GM21528 (cell line): Measurements from ENCODE around the gene MCC.

Source experiments
- ATAC-seq: cut with Tn5 transposase; IDR thresholded peaks from one replicate; pipeline ENCODE4 v1.9.1; 2021; ENCODE audit warnings: mild to moderate bottlenecking, moderate library complexity; ENCODE audit not compliant: unreplicated experiment, low FRiP score

Gene MCC

DNA sequence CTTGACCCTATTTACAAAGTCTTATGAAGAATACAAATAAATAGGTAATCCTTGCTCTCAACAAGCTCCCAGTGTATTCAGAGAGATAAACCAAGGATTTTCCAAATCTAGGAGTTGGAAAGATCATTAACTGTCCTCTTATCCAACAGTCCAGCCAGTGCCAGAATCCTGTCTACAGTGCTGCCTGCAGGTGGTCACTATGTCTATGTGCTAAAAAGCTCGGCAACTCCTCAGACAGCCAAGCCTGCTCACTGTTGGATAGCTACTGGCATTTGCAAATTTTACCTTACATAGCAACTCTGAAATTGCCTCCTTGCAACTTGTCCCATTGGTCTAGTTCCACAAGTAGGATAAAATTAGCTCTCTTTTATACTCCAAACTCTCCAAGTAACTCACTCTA is 324.2 kb downstream of the MCC start:
- no peak for ATAC-seq

DNA sequence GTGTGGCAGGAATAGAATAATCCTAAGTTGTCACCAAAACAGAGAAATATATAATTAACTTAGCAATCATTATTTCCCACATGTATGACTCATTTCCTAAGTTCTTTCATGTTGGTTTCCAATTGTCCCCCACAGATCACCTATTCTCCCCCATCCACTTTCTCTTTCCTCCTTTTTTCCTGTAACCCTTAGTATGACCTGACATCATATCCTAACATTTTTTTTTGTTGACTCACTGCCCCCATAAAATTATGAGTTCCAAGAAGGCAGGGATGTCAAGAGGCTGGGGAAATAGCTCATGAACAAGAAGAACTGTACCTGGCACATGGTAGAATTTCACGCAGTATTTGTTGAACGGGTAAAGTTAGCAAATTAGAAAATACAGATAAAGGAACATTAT is 324.9 kb downstream of the MCC start:
- no peak for ATAC-seq

DNA sequence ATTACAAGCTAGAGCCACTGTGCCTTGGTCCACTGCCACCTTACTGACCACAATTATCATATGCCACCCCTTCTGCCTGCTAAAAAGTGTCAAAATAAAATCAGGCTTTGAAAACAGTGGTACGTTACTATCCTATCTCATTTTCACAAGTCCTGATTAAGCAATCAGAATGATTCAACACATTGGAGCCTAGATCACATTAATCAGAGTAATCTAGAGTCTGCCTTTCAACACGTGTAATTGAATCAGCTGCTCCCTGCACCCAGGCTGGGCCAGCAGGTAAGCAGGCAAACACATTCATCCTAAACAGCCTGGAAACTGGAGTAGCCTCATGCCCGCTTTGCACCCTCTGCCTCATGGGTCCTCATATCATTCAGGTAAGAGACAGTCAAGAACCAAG is 325.5 kb downstream of the MCC start:
- no peak for ATAC-seq

DNA sequence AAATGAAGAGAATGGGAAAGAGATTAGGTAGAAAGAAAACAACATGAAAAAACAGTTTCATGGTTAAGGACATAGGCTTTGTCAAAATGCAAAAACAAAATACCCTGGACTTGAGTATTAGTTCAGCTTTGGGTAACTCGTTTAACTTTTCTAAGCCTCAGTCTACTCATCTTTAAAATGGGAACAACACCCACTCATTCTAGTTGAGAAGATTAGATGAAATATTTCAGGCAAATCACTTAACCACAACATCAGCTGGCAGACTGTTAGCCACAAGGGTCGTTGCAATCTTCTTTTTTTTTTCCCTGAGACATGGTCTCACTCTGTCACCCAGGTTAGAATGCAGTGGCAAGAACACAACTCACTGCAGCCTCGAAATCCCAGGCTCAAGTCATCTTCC is 326.0 kb downstream of the MCC start:
- ATAC-seq, result no peak

DNA sequence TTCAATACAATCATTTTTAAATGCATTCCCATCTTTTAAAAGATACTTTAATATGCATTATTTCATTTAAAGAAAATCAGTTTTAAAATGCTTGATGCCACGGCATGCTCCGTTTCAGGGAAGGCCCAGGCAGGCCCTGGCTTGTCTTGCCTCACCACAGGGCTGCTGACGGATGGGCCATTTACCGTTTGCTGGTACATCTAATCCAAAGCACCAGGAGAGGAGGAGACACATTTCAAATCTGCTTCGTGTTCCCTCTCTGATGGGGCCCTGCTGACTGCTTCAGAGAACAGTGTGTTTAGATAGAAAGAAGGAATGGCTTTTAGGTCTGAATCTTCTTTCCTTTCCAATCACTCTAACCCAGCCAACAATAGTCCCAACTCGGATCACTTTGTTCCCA is 326.4 kb downstream of the MCC start:
- ATAC-seq, result no peak

DNA sequence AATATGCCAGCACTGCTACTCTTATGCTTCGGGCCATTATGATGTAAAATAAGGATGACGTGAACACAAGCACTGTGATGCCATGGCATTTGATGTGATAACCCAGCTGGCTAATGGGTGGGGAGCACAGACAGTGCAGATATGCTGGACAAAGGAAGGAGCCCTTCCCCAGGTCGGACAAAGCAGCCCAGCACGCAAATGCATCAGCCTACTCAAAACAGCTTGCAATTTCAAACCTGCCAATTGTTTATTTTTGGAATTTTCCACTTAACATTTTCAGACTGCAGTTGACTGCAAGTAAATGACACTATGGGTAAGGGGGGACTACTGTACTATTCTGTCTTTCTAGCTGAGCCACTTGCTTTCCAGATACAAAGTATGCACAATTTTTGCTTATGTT is 330.4 kb downstream of the MCC start:
- no peak for ATAC-seq

DNA sequence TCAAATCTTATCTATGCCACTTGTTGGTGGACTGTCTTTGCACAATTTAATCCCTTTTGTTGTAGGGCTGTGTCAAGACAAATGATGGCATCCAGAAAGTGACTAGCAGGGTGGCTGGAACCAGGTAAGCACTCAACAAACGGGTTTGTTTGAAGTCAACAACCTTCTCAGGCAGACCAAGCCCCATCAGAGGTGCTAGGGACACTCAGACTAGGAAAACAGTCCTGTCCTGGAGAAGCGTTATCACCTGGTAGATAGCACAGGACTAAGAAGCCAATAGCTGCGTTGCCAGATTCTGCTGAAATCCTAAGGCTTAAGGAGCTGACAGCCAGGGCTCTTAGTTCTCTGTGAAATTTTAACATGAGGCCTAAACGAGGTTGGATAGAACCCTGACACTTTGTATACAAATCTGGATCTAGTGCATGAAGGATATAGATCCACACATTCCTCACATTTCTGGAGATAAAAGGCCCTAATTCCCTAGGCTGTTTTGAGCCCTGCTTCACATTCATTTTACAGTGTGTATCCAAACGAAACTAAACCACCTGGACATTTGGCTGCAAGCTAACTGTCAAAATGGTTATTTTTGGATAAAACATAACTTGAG is 331.9 kb downstream of the MCC start:
- ATAC-seq, result no peak

DNA sequence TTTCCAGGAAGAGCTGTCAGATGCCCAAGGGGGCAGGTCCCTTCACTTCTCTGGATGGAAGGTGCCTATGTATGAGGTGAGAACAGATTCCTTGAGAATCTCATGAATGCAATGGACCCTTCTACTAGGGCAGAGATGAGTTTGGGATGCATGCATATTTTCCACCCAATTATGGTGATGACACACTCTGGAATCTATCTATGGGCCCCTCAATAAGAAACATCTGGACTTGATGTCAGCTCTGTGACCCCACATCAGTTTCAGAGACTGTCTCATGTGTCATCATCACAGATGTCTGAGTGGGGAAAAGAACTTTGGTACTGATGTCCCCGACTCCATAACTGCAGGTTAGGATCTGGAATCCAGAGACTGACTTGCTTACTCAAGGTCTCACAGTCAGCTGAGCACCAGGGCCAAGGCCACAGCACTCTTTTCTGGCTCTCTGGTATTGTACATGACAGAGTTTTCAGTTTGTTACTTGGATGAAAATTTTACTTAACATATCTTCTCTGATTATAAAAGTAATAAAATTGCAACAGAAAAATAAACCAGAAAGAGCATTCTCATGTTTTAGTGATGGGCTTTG is 334.6 kb downstream of the MCC start:
- ATAC-seq, result no peak

DNA sequence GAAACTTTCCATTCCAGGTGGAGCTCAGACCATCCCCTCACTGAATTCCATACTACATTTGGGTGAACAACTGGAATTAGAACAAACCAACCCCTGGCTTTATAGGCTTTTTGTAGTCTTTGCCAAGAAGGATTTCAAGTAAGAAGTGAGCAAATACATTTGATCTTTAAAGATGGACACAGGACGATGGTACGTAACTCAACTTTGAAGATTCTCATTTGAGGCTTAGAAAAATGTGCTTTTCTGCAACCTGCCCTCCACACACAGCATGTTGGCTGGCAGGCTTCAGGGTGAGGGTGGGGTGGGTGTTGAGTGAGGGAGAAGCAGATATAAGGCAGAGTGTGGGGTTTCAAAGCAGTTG is 335.9 kb downstream of the MCC start:
- no peak for ATAC-seq

DNA sequence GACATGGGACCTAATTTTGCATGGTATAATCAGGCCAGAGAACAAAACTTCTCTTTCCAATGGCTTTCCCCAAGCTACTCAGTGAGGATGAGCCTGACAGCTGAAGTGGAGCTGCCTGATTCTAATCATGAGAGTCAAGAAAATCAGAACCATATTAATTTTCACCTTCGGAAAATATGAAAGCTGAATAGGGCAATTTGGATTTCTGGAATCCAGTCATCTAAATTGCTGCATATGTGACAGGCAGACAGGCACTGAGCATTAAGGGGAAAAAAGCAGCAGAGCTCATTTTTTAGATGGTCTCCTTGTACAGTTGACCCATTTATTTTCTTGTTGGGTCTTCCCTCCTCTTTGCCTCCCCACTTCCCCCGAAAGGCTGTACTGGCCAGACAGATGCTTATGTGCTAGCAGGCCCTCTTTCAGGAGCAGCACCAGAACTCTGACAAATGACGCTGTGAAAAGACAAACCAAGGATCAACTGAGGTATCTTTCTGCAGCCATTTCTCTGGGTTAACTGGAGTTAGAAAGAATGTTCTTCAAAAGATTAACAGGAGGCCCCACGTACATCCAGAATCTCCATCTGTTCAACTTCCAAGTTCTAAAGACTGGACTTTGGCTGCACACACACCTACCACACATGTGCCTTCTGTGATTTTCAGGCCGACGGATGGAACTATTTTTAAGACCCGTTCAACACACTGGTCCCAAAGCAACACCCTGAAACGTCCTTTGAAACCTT is 336.4 kb downstream of the MCC start:
- no peak for ATAC-seq

DNA sequence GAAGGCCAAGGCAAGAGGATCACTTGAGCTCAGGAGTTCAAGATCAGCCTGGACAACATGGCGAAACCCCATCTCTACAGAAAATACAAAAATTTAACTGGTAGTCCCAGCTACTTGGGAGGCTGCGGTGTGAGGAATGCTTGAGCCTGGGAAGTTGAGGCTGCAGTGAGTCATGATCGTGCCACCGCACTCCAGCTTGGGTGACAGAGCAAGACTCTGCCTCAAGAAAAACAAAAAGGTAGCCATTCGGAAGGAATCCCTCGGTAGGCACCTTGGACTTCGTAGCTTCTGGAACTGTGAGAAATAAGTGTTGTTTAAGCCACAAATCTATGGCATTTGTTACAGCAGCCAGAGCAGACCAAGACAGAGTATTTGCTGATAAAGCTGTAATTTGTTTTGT is 337.4 kb downstream of the MCC start:
- no peak for ATAC-seq

DNA sequence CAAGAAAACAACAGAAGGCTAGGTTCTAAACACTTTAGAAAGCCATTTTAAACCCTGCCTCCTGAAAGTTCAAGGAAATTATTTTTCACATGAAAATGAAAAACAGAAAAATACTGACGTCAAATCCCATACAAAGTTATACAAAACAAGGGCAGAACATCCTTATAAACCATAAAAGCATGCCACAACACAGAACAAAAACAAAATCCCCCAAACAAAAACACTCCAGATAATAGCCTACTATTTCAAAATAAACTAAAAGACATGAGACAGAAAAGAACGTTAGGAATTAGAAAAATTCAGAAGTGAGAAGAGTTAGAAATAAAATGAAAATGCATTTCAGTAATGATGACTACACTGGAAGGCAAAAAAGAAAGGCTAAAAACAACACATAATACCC is 338.0 kb downstream of the MCC start:
- ATAC-seq, result no peak

DNA sequence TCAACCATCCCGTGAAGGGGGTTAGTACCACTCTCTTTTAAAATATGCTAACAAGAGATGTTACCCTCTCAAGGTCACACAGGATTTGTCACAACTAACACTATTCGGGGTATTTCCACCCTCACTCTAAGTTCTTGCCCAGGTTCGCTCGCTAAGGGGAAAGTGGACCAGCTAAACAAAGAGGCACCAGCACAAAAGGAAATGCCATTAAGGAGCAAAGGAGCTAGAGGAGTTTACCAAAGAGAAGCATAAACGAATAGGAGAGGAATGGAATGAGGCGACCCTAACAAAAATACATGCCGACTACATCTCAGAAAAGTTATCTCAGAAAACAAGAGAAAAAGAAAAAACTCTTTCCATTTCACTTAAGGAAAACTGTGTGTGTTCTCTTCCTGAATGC is 340.7 kb downstream of the MCC start:
- no peak for ATAC-seq

DNA sequence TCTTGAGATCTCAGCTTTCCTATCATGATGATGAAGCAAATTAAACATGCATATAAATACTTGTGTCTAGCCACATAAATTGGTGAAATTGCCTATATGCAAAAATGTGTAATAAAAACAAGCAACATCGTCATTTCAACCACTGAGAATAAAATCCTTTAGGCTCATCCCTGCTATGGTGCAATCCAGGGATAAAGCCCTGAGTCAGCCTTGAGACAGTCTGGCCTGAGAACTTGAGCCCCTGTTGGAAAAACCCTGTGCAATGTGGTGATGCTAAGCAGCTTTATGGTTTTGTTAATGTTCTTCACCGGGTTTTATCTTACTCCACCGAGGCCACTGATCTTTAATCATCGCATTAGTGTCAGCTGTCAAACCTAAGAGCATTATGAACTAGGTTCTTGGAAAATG is 341.1 kb downstream of the MCC start:
- no peak for ATAC-seq

DNA sequence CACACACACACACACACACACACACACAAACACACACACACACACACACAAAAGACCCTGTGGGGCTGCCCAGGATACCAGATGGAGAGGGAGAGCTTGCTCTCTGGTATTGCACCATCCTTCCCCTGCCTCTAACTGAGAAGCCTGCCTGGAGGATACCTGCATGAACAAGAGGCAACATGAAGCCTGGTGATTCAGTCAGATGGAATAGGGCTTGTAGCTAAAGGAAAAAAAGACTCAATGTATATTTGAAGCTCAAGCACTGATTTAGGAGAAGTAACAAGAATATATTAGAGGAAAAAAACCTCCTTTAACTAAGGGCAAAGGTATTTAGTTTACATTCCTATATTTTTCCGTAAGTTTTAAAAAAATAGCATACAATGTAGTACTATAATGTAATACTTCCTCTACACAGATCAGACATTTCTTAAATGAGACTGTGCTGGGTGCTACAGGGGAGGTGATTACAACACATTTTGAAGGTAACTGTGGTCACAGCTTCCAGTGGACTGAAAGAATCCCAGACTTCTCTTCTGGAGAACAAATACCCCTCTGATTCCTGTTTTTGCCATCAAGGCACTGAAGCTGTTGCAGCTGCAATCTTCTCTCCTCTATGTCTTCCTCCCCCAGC is 342.4 kb downstream of the MCC start:
- ATAC-seq, result no peak

DNA sequence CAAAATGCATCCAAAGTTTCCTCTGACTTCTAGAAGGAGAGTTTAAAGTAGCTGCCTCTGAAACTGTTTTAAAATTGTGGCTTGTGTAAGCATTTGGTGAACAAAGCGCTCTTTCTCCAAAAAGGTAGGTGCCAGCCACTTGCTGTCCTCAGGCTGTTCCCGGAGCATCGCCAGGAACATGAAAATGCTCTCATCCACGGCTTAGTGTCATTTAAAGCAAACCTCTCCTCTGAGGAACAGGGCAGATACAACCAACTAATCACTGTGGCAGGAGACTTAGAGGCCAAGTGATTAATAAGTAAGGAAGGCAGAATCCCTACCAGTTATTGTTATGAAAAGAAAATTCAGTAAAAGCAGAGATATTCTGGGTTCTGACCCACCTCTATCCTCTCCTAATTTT is 346.1 kb downstream of the MCC start:
- no peak for ATAC-seq

DNA sequence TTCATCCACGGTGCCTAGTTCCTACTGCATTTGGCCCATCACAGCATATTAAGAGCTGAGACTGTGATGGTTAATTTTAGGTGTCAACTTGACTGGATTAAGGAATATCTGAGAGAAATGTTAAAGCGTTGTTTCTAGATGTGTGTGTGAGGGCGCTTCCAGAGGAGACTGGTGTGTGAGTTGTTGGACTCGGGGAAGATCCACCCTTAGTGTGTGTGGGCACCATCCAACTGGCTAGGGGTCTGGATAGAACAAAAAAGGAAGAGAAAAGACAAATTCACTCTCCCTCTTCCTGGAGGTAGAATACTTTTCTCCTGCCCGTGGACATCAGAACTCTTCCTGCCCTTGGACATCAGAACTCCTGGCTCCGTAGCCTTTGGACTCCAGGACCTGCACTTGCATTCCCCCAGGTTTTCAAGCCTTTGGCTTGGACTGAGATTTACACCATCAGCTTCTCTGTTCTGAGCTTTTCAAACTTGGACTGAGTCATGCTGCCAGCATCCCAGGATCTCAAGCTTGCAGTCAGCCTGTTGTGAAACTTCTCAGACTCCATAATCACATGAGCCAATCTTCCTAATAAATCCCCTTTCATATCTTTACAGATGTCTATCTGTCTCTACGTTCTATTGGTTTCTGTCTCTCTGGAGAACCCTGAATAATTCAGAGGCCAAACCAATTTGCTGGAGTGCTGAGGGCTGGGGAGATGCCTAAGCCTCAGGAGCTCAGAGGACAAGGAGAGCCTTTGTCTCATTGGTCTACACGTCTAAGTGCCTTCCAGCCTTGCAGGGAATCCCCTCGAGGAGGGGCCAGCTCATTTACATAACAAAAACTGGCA is 347.2 kb downstream of the MCC start:
- ATAC-seq, result no peak

DNA sequence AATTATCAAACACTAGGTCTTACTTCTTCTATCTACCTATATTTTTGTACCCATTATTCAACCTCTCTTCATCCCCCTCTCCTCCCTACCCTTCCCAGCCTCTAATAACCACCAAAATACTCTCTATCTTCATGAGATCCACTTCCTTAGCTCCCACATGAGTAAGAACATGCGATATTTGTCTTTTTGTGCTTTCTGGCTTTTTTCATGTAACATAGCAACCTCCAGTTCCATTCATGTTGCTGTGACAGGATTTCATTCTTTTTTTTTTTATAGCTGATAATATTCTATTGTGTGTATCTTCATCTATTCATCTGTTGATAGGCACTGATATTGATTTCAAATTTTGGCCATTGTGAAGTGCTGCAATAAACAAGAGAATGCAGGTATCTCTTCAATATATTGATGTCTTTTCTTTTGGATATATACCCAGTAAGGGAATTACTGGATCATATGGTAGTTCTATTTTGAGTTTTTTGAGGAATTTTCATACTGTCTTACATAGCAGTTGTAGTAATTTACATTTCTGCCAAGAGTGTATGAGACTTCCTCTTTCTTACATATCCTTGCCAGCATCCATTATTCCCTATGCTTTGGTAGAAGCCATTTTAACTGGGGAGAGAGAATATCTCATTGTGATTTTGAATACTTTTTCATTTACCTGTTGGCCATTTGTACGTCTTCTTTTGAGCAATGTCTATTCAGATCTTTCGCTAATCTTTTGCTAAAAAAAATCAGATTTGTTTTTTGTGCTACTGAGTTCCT is 354.9 kb downstream of the MCC start:
- ATAC-seq, result no peak

DNA sequence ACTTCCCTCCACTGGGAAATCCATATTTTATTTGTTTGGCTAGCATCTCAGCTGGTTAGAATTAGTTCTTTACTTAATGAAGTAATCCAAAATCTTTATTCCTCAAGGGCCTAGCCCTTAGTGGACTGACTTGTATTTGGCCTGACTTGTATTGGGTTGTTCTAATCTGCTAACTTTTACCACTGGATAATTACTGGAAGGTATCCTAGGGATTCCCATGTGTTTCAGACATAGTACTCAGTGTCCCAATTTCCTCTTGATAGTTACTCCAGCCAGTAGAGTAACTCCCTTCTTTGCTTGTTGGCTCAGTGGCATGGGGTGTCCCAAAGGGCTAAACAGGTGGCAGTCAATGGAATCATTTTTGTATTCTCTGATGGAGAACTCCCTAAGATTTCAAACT is 355.7 kb downstream of the MCC start:
- no peak for ATAC-seq

DNA sequence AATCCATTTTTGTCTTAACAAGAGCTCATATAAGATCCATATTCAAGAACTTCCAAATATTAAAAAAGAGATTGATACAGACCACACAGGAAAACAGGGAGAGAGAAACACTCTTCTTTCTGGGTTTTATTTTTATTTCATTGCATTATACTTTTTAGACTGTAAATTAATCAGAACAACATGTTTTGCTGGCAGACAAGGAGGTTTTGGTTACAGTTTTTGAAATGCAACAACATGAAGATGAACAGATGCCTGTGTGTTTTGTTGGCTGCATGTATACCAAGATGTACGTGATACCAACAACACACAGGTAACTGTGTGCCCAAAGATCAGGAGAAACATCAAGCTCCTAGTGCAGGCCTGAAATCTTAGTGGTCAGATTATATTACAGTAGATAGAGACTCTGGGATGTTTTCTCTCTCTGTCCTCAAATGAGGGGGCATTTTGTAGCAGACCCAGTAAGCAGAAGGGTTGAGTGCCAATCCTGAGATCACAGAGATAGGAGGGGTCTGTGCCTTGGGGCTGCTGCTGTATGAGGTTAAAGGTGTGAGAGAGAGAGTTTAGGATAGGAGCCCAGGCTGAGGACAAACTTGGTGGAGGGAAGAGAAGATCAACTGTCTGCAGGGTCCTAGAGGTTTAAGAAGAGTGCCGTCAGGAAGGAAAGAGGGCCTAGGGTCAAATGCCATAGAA is 359.5 kb downstream of the MCC start:
- no peak for ATAC-seq
